Esophagus squamous epithelium (tissue), 5 donors: ENCODE data around the gene RFTN1. TPM values are rescaled to one million over a fixed set of nuclear protein-coding genes. Genes with fewer than 3 reads are reported as not detected.

Source experiments
- DNase-seq: peaks from one replicate; lab custom pipeline; 2025; lab: John Stamatoyannopoulos, UW
- H3K27ac ChIP-seq, 4 donors: fragments of 200-600 bp; sonication (generic); one replicate each; pipeline ENCODE4 v1.5.1; 2016 to 2019; ENCODE audit warnings: mild to moderate bottlenecking in 1 of 4
- H3K27me3 ChIP-seq, 4 donors: fragments of 200-600 bp; sonication (generic); 1 replicate in 3 of 4; 2 replicates in 1 of 4; pipeline versions ENCODE4 v1.5.1 to v1.6.0; 2017 to 2021; ENCODE audit warnings: antibody characterized with exemption in 1 of 4
- H3K36me3 ChIP-seq, 3 donors: fragments of 200-600 bp; sonication (generic); one replicate each; pipeline ENCODE4 v1.5.1; 2016 to 2019
- H3K4me1 ChIP-seq, 3 donors: fragments of 200-600 bp; sonication (generic); one replicate each; pipeline ENCODE4 v1.5.1; 2017 to 2019
- H3K4me3 ChIP-seq, 4 donors: fragments of 200-600 bp; sonication (generic); 1 replicate in 3 of 4; 2 replicates in 1 of 4; pipeline ENCODE4 v1.5.1; 2016 to 2019; ENCODE audit warnings: mild to moderate bottlenecking in 2 of 4, moderate library complexity in 1 of 4
- H3K9me3 ChIP-seq, 3 donors: fragments of 200-600 bp; sonication (generic); one replicate each; pipeline ENCODE4 v1.5.1; 2016 to 2019
- POLR2A ChIP-seq, 4 donors: fragments of 450-650 bp; IDR thresholded peaks; one replicate each; pipeline ENCODE4 v1.6.1; 2017; ENCODE audit warnings: antibody characterized with exemption in 4 of 4, mild to moderate bottlenecking in 4 of 4, moderate library complexity in 3 of 4
- WGBS, 2 donors: methylation state at CpG; one replicate each; pipeline ENCODE4 v1.1.5; 2018; 5-methylcytosine and 5-hydroxymethylcytosine counted together
- intact Hi-C: fragments of 100-400 bp; cut with DNase I; formaldehyde crosslinking; loops from one replicate; pipeline ENCODE4 v1.15.0; 2022
- total RNA-seq, 4 donors: library from RNA; depleted of rRNA; stranded (reverse); fragments of >200 nt; gene quantifications; one replicate each; pipeline ENCODE4 v1.1.0, GENCODE V29; 2016
- TF ChIP-seq, protein P1 (sequence below), 6 experiments: fragments of 450-650 bp in 4 of 6; fragments of 200-600 bp in 2 of 6; sonication (generic) in 2 of 6; IDR thresholded peaks; one replicate each; pipeline ENCODE4 v1.5.1; 2016 to 2019; ENCODE audit warnings: antibody characterized with exemption in 6 of 6, mild to moderate bottlenecking in 4 of 6, moderate library complexity in 4 of 6
- donor health status: DM: yes; HTN: yes; CAD: no.

Gene RFTN1
- 10 to 100 TPM in 2 of 4 donors, 1 to 10 TPM in 2; 5.0 to 22.7 (median 12.4) TPM for total RNA-seq

DNA sequence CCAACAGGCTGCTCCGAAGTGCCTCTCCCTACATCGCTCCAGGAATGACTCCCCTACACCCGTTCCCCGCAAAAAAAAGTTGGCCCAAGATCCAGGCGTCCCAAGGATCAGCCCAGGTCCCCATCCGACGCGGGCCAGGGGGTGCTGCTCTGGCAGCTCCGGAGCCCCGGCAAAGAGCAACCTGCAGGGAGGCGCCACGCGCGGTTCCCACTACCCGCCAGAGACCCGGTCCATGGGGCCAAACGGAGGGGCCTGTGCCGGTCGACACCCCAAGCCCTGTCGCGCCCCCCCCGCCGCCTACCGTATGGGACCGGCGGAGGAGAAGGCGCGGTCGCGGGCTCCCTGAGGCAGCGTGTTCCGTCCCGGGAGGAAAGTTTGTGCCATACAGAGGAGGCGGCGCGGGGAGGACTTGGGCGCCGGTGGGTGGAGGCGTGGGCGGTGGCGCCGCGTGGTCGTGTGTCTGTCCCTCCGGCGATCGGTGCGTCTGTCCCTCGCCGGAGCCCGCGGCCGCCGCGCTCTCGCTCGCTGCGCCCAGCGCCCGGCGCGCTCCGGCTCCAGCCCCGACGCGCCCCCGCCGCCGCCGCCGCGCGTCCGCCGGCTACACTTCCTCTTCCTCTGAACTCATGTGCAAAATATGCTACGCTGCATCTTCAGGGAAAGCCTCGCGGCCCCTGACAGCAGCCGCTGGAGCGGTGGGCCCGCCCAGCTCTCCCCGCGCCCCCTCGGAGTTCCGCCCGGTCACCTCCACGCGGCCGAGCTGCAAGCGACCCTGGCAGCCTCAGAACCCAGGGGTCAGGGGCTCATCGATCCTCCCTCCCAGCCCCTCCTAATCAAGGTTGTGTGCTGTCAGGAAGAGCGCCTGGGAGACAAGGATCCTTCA is at the start of gene RFTN1:
RFTN1 (minus strand) TSS at position 559 of the 880 bp plus-strand sequence. CDS start 19,830 bp downstream, outside the sequence.
- intact Hi-C loops, result no loop called here
- Histone ChIP-seq H3K4me3 (peak within 1 kb of the TSS; percentile 71 to 91 (median 73)), H3K9me3 (no peaks in the 10 kb centered on the region), H3K27ac (peak within 1 kb of the TSS; percentile 73 to 90 (median 84)), H3K4me1 (peaks cover 8 to 72% (median 49%) of the 10 kb centered on the region in 3 donors), H3K36me3 (no peaks in the 10 kb centered on the region), H3K27me3 (peaks cover 0 to 25% (median 0%) of the 10 kb centered on the region in 4 donors)
- 0 to 5% methylated on average over 1 to 8 of the region's 92 CpGs for WGBS, 2 donors
- no peak for DNase-seq
- TF ChIP-seq, protein P1, sequence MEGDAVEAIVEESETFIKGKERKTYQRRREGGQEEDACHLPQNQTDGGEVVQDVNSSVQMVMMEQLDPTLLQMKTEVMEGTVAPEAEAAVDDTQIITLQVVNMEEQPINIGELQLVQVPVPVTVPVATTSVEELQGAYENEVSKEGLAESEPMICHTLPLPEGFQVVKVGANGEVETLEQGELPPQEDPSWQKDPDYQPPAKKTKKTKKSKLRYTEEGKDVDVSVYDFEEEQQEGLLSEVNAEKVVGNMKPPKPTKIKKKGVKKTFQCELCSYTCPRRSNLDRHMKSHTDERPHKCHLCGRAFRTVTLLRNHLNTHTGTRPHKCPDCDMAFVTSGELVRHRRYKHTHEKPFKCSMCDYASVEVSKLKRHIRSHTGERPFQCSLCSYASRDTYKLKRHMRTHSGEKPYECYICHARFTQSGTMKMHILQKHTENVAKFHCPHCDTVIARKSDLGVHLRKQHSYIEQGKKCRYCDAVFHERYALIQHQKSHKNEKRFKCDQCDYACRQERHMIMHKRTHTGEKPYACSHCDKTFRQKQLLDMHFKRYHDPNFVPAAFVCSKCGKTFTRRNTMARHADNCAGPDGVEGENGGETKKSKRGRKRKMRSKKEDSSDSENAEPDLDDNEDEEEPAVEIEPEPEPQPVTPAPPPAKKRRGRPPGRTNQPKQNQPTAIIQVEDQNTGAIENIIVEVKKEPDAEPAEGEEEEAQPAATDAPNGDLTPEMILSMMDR (IDR thresholded peaks at IDR 0.05), result no peak
- TF ChIP-seq POLR2A (IDR thresholded peaks at IDR 0.05), result peak in 2 of 4 donors; percentile 24 to 44

GRCh38 chr3:16559653-16560365 is 46.3 kb upstream of the RFTN1 start:
- Histone ChIP-seq H3K4me1 (no peaks in the 10 kb centered on the region), H3K36me3 (no peaks in the 10 kb centered on the region), H3K9me3 (peaks cover 0 to 7% (median 5%) of the 10 kb centered on the region in 3 donors), H3K4me3 (no peak overlapping the region), H3K27ac (no peak overlapping the region), H3K27me3 (no peaks in the 10 kb centered on the region)
- intact Hi-C loops, result no loop called here
- TF ChIP-seq POLR2A (IDR thresholded peaks at IDR 0.05), result no peak
- TF ChIP-seq, protein P1 (IDR thresholded peaks at IDR 0.05), result no peak
- DNase-seq, result no peak
- WGBS, 2 donors, result 71 to 81% methylated on average over 4 to 5 of the region's 5 CpGs

DNA sequence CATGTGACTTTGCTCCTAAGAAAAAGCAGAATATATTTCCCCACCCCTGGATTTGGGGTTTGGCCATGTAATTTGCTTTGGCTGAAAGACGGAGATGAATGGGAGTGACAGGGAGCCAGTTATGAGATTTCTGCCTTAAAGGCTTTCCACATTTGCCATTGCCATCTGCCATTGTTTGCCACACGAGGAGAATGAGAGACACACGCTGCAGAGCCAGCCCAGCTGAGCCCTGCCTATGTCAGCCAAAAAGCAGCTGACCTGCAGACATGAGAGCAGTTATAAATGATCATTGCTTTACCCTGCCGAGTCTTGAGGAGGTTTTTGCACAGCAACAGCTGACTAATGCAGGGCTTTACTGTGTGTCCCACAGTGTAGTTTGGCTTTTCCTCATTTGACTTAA is 40.6 kb upstream of the RFTN1 start:
- TF ChIP-seq, protein P1 (IDR thresholded peaks at IDR 0.05), result no peak
- no peak for TF ChIP-seq POLR2A (IDR thresholded peaks at IDR 0.05)
- Histone ChIP-seq H3K4me1 (peaks cover 0 to 12% (median 6%) of the 10 kb centered on the region in 3 donors), H3K9me3 (no peaks in the 10 kb centered on the region), H3K27me3 (no peaks in the 10 kb centered on the region), H3K4me3 (no peak overlapping the region), H3K36me3 (no peaks in the 10 kb centered on the region), H3K27ac (no peak overlapping the region)
- intact Hi-C loops, result loop anchor here (5.0 kb wide), 1 partner anchor 267 kb away; no protein-coding TSS in a partner anchor
- WGBS, 2 donors, result 64 to 74% methylated on average over 4 of the region's 4 CpGs
- DNase-seq, result no peak

DNA sequence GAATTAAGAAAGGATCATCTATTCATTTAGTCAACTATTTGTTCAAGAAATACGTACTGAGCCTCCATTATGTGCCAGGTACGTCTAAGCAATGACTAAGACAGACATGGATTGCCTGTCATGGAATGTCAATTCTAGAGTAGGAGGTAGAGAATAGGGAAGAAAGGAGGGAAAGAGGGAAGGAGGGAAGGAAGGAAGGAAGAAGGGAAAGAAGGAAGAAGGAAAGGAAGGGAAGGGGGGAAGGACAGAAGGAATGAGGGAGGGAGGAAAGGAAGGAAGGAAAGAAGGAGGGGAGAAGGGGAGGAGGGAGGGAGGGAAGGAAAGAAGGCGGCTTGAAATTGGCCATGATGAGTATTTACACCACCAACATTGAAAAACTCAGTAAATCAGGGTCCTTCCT is 39.3 kb upstream of the RFTN1 start:
- no peaks in the 10 kb centered on the region for H3K36me3 ChIP-seq
- H3K27me3 ChIP-seq, result no peaks in the 10 kb centered on the region
- no peaks in the 10 kb centered on the region for H3K9me3 ChIP-seq
- no peak overlapping the region for H3K27ac ChIP-seq
- WGBS, 2 donors, result 48 to 58% methylated on average over 3 of the region's 3 CpGs
- H3K4me3 ChIP-seq, result no peak overlapping the region
- DNase-seq, result no peak
- intact Hi-C loops, result loop anchor here (5.0 kb wide), 1 partner anchor 265 kb away; no protein-coding TSS in a partner anchor
- no peak for TF ChIP-seq POLR2A (IDR thresholded peaks at IDR 0.05)
- TF ChIP-seq, protein P1 (IDR thresholded peaks at IDR 0.05), result no peak
- peaks cover 0 to 12% (median 6%) of the 10 kb centered on the region in 3 donors for H3K4me1 ChIP-seq
